Measurements from ENCODE around the gene COPS7B. TPM values are rescaled to one million over a fixed set of nuclear protein-coding genes. Genes with fewer than 3 reads are reported as not detected.

The COPS7B gene
- total RNA-seq, 4 donors from 2014 or later, result 21.3 to 51.3 (median 22.8) TPM

DNA sequence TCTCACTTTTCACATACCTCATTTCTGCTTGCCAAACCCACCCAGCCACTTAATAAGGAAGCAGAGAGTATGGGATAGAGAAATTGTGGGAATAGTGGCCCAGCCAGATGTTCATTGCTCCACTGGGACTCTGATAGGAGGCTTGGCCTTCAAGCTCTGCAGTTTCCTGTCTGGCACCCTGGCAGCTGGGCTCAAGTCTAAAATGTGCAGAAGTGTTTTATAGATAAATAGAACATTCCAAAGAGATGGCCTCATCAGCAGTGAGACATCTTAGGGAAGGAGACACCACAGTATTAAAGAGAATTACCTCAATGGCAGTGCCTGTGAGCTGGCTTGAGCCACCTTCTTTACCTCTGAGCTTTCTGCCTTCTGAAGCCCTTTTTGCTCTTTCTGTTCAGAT, 24.7 kb downstream of the COPS7B start:
- H3K4me1 ChIP-seq, result no peaks in the 10 kb centered on the region
- no peaks in the 10 kb centered on the region for H3K27me3 ChIP-seq
- DNase-seq, result no peak
- no peak overlapping the region for H3K27ac ChIP-seq
- no peaks in the 10 kb centered on the region for H3K9me3 ChIP-seq
- TF ChIP-seq POLR2A (IDR thresholded peaks at IDR 0.05) (no peak), POLR2AphosphoS5 (IDR thresholded peaks at IDR 0.05) (no peak), EP300 (IDR thresholded peaks at IDR 0.05; ENCODE audit: low read depth) (no peak)
- TF ChIP-seq, protein P1, sequence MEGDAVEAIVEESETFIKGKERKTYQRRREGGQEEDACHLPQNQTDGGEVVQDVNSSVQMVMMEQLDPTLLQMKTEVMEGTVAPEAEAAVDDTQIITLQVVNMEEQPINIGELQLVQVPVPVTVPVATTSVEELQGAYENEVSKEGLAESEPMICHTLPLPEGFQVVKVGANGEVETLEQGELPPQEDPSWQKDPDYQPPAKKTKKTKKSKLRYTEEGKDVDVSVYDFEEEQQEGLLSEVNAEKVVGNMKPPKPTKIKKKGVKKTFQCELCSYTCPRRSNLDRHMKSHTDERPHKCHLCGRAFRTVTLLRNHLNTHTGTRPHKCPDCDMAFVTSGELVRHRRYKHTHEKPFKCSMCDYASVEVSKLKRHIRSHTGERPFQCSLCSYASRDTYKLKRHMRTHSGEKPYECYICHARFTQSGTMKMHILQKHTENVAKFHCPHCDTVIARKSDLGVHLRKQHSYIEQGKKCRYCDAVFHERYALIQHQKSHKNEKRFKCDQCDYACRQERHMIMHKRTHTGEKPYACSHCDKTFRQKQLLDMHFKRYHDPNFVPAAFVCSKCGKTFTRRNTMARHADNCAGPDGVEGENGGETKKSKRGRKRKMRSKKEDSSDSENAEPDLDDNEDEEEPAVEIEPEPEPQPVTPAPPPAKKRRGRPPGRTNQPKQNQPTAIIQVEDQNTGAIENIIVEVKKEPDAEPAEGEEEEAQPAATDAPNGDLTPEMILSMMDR (IDR thresholded peaks at IDR 0.05), result no peak
- H3K36me3 ChIP-seq, result peaks cover 0 to 16% (median 8%) of the 10 kb centered on the region in 4 donors
- intact Hi-C loops (cut with DNase I; ENCODE audit: low total_unique reads), result no loop called here
- H3K4me3 ChIP-seq, result no peak overlapping the region
- in situ Hi-C loops (cut with MboI; ENCODE audit: low pct_ligation_motif_present in 1 of 4, low pct_unique_long_range_greater_than_20kb in 1 of 4, low sequenced_read_pairs in 3 of 4), result no loop called here

- intact Hi-C loops (cut with DNase I; ENCODE audit: low total_unique reads) (no loop called here), in situ Hi-C loops (cut with MboI; ENCODE audit: low pct_ligation_motif_present in 1 of 4, low pct_unique_long_range_greater_than_20kb in 1 of 4, low sequenced_read_pairs in 3 of 4) (no loop called here)
- 83 to 87% methylated on average over 7 to 8 of the region's 8 CpGs for WGBS, 2 donors (ENCODE audit: low coverage in 1 of 2)
- H3K4me3 ChIP-seq, result no peak overlapping the region
- peaks cover 0 to 4% (median 0%) of the 10 kb centered on the region in 4 donors for H3K36me3 ChIP-seq
- no peaks in the 10 kb centered on the region for H3K9me3 ChIP-seq
- no peaks in the 10 kb centered on the region for H3K27me3 ChIP-seq
- peak overlapping the region in 1 of 4 donors; percentile 42 for H3K27ac ChIP-seq
- H3K4me1 ChIP-seq, result no peaks in the 10 kb centered on the region
- TF ChIP-seq, protein P1 (IDR thresholded peaks at IDR 0.05), result no peak
- TF ChIP-seq EP300 (IDR thresholded peaks at IDR 0.05; ENCODE audit: low read depth) (no peak), POLR2A (IDR thresholded peaks at IDR 0.05) (no peak)
- DNase-seq, result no peak
Observed at GRCh38 chr2:231816327-231817026, 30.2 kb downstream of the COPS7B start.

DNA sequence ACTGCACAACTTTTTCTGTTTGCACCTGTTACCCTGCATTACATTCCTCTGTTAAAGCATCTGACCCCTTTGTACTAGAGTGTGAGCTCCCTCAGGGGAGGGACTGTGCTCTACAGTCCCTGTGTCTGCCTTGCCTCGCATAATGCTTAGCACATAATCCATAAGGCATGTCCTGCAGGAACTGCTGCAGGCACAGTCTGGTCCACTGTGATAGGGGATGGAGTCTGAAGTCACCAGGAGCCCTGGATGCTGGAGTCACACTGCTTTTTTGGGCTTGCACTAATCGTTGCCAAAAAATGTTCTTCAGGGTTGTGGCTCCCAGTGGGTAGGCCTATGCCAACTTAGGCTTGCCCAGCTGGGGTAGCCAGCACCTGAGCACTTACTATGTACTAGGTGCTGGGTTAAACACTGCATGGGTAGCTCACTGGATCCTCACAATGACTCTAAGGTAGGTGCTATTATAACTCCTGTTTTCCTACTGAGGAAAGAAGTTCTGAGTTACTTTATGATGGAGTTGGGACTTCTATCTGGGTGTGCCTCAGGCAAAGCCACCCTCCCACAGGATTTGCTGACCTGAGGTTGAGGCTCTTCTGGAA, 33.3 kb downstream of the COPS7B start:
- no peak for DNase-seq
- no peak for TF ChIP-seq POLR2A (IDR thresholded peaks at IDR 0.05)
- TF ChIP-seq, protein P1 (IDR thresholded peaks at IDR 0.05), result no peak
- no peak for TF ChIP-seq EP300 (IDR thresholded peaks at IDR 0.05; ENCODE audit: low read depth)
- TF ChIP-seq POLR2AphosphoS5 (IDR thresholded peaks at IDR 0.05), result no peak
- Histone ChIP-seq H3K4me1 (no peaks in the 10 kb centered on the region), H3K4me3 (no peak overlapping the region), H3K27ac (no peak overlapping the region), H3K9me3 (no peaks in the 10 kb centered on the region), H3K36me3 (no peaks in the 10 kb centered on the region), H3K27me3 (no peaks in the 10 kb centered on the region)
- in situ Hi-C loops (cut with MboI; ENCODE audit: low pct_ligation_motif_present in 1 of 4, low pct_unique_long_range_greater_than_20kb in 1 of 4, low sequenced_read_pairs in 3 of 4) (no loop called here), intact Hi-C loops (cut with DNase I; ENCODE audit: low total_unique reads) (no loop called here)
- 70% methylated on average over 2 of the region's 2 CpGs; no CpG with 5 or more reads in 1 of the 2 donors for WGBS, 2 donors (ENCODE audit: low coverage in 1 of 2)

DNA sequence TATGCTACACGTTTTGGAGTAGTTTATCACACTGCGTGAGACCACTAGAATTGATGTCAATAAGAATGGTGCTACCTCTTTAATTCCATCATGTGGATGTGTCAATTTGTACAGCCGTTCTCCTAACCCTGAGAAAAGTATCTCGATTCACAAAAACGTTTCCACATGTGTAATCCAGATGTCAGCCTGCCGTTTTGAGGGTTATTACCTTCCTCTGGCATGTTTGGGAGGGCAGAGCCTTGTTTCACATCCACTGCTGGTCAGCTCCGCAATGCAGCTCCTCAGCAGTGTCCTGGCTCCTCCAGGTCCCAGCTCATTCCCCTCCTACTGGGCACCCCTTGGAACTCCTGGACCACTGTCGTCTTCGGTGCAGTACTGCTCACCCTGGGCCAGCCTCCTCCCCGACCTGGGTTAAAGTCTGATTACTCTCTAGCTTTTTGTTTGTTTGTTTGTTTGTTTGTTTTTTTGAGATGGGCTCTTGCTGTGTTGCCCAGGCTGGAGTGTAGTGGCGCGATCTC, 34.6 kb downstream of the COPS7B start:
- H3K4me1 ChIP-seq, result no peaks in the 10 kb centered on the region
- H3K9me3 ChIP-seq, result no peaks in the 10 kb centered on the region
- no peaks in the 10 kb centered on the region for H3K36me3 ChIP-seq
- WGBS, 2 donors (ENCODE audit: low coverage in 1 of 2), result 56 to 70% methylated on average over 8 to 12 of the region's 12 CpGs
- H3K4me3 ChIP-seq, result no peak overlapping the region
- no peak overlapping the region for H3K27ac ChIP-seq
- H3K27me3 ChIP-seq, result no peaks in the 10 kb centered on the region
- intact Hi-C loops (cut with DNase I; ENCODE audit: low total_unique reads) (no loop called here), in situ Hi-C loops (cut with MboI; ENCODE audit: low pct_ligation_motif_present in 1 of 4, low pct_unique_long_range_greater_than_20kb in 1 of 4, low sequenced_read_pairs in 3 of 4) (no loop called here)
- no peak for DNase-seq
- no peak for TF ChIP-seq POLR2A (IDR thresholded peaks at IDR 0.05)
- TF ChIP-seq EP300 (IDR thresholded peaks at IDR 0.05; ENCODE audit: low read depth), result no peak
- TF ChIP-seq, protein P1 (IDR thresholded peaks at IDR 0.05), result no peak
- TF ChIP-seq POLR2AphosphoS5 (IDR thresholded peaks at IDR 0.05), result no peak

Measured in transverse colon (tissue), 4 donors.